ENCODE measurements around the gene DRAM2.

The DRAM2 gene

GRCh38 chr1:111139956-111140679 is at the start of gene DRAM2, which contains the start of gene CEPT1:
DRAM2 (minus strand) TSS chr1:111140093; CDS start chr1:111131554, 8,539 bp downstream.
CEPT1 (plus strand) TSS chr1:111140223; CDS start chr1:111147715, 7,492 bp downstream.
- DNase-seq (ENCODE audit: low spot score): peak; percentile 91

- no peak for DNase-seq (ENCODE audit: low spot score)
Observed at GRCh38 chr1:111184663-111185062, 44.8 kb upstream of the DRAM2 start.

GRCh38 chr1:111183308-111184069 is 43.6 kb upstream of the DRAM2 start:
- no peak for DNase-seq (ENCODE audit: low spot score)

- no peak for DNase-seq (ENCODE audit: low spot score)
Observed at GRCh38 chr1:111182052-111182451, 42.2 kb upstream of the DRAM2 start.

GRCh38 chr1:111179968-111180533 is 40.2 kb upstream of the DRAM2 start:
- DNase-seq (ENCODE audit: low spot score): no peak

GRCh38 chr1:111176678-111177077 is 36.8 kb upstream of the DRAM2 start:
- no peak for DNase-seq (ENCODE audit: low spot score)

- DNase-seq (ENCODE audit: low spot score): no peak
Observed at GRCh38 chr1:111175349-111175748, 35.5 kb upstream of the DRAM2 start.

- no peak for DNase-seq (ENCODE audit: low spot score)
Observed at GRCh38 chr1:111174070-111174469, 34.2 kb upstream of the DRAM2 start.

- no peak for DNase-seq (ENCODE audit: low spot score)
Observed at GRCh38 chr1:111172463-111172862, 32.6 kb upstream of the DRAM2 start.

- DNase-seq (ENCODE audit: low spot score): no peak
Observed at GRCh38 chr1:111164151-111164550, 24.3 kb upstream of the DRAM2 start.

GRCh38 chr1:111163363-111163762 is 23.5 kb upstream of the DRAM2 start:
- no peak for DNase-seq (ENCODE audit: low spot score)

GRCh38 chr1:111162488-111162880 is 22.6 kb upstream of the DRAM2 start:
- no peak for DNase-seq (ENCODE audit: low spot score)

GRCh38 chr1:111161843-111162487 is 22.1 kb upstream of the DRAM2 start:
- DNase-seq (ENCODE audit: low spot score): no peak

- no peak for DNase-seq (ENCODE audit: low spot score)
Observed at GRCh38 chr1:111157431-111157830, 17.5 kb upstream of the DRAM2 start.

- no peak for DNase-seq (ENCODE audit: low spot score)
Observed at GRCh38 chr1:111154021-111154999, 14.4 kb upstream of the DRAM2 start.

- no peak for DNase-seq (ENCODE audit: low spot score)
Observed at GRCh38 chr1:111151838-111152237, 11.9 kb upstream of the DRAM2 start.

GRCh38 chr1:111148376-111148881 is 8.5 kb upstream of the DRAM2 start:
- DNase-seq (ENCODE audit: low spot score): no peak

GRCh38 chr1:111147948-111148347 is 8.1 kb upstream of the DRAM2 start:
- no peak for DNase-seq (ENCODE audit: low spot score)

- no peak for DNase-seq (ENCODE audit: low spot score)
Observed at GRCh38 chr1:111145963-111146768, 6.3 kb upstream of the DRAM2 start.

GRCh38 chr1:111145542-111145941 is 5.6 kb upstream of the DRAM2 start:
- DNase-seq (ENCODE audit: low spot score): no peak
